Fibroblast of the aortic adventitia (primary cell): Measurements from ENCODE around the gene TAS2R7. TPM values are rescaled to one million over a fixed set of nuclear protein-coding genes. Genes with fewer than 3 reads are reported as not detected.
"Not testable (repeated sequence)": the region's sequence is repeated elsewhere in the genome, so short reads cannot be mapped to it uniquely, and the experiment has no call there.

Source experiments
- DNase-seq: peaks from one replicate; pipeline ENCODE4 v3.0.0-alpha.2; 2010; ENCODE audit warnings: low read depth
- H3K4me3 ChIP-seq: 2 replicates; pipeline ENCODE4 v1.5.1; 2011; ENCODE audit warnings: low read depth, mild to moderate bottlenecking, control low read depth, low read length, moderate library complexity
- CTCF ChIP-seq: IDR thresholded peaks from 2 replicates; pipeline ENCODE4 v1.5.1; 2011; ENCODE audit warnings: mild to moderate bottlenecking, low read length, control low read depth, inconsistent platforms; ENCODE audit not compliant: insufficient read depth
- total RNA-seq: library from RNA; depleted of rRNA; stranded (reverse); fragments of >200 nt; gene quantifications from 2 replicates; pipeline ENCODE4 v1.2.3, GENCODE V29; 2012; ENCODE audit warnings: low replicate concordance

The TAS2R7 gene
- total RNA-seq, 1 donor, result 0.18 TPM

- DNase-seq, result no peak
- no peak for TF ChIP-seq CTCF
- no peak overlapping the region for H3K4me3 ChIP-seq
Observed at GRCh38 chr12:10794222-10794621, 8.2 kb downstream of the TAS2R7 start.

- not testable (repeated sequence) for H3K4me3 ChIP-seq
Observed at GRCh38 chr12:10791769-10792168, 10.7 kb downstream of the TAS2R7 start.

DNA sequence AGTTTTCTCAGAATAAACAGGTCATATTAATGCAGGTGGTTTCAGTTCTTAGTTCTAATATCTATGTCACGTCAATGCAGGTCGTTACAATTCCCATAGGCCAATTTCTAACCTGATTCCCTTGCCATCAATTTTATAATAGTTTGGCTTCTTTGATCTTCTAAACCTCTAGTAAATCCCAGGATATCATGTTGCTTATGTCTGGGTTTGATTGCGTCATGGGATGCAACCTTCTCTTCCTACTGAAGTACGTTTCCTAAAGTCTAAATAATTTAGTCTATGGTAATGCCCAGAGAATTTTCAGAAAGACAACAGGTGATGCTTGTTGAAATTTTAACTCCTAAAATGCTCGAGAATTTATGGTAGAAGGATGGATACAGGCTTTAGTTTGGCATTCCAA lies 19.2 kb downstream of the TAS2R7 start:
- DNase-seq, result no peak
- no peak overlapping the region for H3K4me3 ChIP-seq
- TF ChIP-seq CTCF, result no peak

More at GRCh38 chr12:10791769-10792168, 10.7 kb downstream of the TAS2R7 start:
- not testable (repeated sequence) for DNase-seq

GRCh38 chr12:10779103-10779502 lies 23.3 kb downstream of the TAS2R7 start:
- H3K4me3 ChIP-seq, result no peak overlapping the region
- no peak for TF ChIP-seq CTCF
- no peak for DNase-seq

DNA sequence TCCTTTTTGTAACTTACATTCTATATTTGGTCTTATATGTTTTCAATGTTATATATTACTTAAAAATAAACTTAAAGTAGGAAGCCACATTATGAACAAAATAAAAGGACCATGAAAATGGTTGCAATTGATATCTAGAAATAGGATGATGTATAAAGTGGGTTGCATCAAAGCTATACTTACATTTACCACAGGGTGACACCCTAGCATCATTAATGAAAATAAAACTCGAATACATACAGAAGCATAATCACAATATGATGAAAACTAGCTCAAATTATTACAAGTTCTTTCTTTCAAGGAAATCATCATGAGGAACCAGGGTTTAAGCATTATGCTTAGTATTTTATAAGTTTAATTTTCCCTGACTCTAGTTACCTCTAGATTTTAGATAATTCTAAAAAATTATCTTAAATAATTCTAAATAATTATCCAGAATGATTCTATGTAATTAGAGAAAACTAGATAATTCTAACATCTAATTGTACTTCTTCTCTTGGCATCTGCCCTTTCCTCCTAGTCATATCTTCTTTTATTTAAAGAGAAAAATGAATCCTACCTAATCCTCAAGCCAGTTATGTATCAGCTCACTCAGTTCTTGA lies 31.2 kb downstream of the TAS2R7 start:
- DNase-seq, result peak; percentile 71
- no peak overlapping the region for H3K4me3 ChIP-seq
- TF ChIP-seq CTCF, result peak; percentile 58

DNA sequence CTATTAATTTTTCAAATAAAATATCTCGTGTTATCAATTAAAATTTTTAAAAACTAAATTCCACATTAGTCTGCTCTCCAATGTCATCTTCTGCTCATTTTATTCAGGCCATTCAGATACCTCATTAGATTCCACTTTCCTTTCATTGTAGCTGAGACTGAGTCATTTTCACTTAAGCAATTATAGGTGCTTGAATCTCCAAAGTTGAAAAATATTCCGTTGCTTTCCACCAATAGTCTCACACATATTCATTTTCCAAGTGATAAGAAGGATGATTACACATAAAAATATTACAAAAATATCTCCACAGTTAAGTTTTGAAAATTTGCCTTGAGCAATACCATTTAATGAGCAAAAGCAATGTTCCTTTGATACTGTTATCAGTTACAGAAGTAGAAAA lies 42.8 kb downstream of the TAS2R7 start:
- no peak for TF ChIP-seq CTCF
- no peak overlapping the region for H3K4me3 ChIP-seq
- DNase-seq, result no peak

- DNase-seq, result no peak
- no peak overlapping the region for H3K4me3 ChIP-seq
- TF ChIP-seq CTCF, result no peak
Observed at GRCh38 chr12:10756194-10756593, 46.2 kb downstream of the TAS2R7 start.
